Measurements from ENCODE around the gene KRT85. TPM values are rescaled to one million over a fixed set of nuclear protein-coding genes. Genes with fewer than 3 reads are reported as not detected.

The KRT85 gene
- total RNA-seq, 2 experiments from 2014 or later, result not detected

DNA sequence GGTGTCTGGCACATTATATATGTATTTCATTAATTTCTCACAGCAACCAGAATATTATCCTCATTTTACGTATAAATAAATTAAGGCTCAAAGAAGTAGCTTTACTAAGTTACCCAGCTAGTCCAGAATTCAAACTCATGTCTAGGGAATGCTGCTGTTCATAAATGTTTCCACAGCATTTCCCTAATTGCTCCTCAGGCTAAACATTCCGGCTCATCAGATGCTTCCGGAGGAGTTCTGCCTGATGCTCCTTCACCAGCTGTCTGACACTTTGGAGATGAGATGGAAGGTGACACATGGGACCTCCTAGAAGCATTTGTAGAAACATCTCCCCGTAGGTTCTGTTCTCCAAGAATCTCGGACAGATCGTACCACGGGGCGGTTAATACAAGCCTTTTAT, 12.1 kb downstream of the KRT85 start:
- H4K20me1 ChIP-seq (ENCODE audit: insufficient read depth, low read length), result no peaks in the 10 kb centered on the region
- BruUV-seq (replicated peaks), result no TSS peak
- H3K27ac ChIP-seq (ENCODE audit: low read depth, low read length, poor library complexity, severe bottlenecking), result no peak overlapping the region
- H3K79me2 ChIP-seq (ENCODE audit: insufficient read depth, low read depth, low read length), result no peaks in the 10 kb centered on the region
- CTCF ChIA-PET (ENCODE audit: unreplicated experiment), result no interaction called here
- intact Hi-C loops (cut with micrococcal nuclease; ENCODE audit: unreplicated experiment), result no loop called here
- no peaks in the 10 kb centered on the region for H3K9me3 ChIP-seq (ENCODE audit: low read length)
- H3K9me2 ChIP-seq (ENCODE audit: insufficient read depth, low read length), result no peaks in the 10 kb centered on the region
- POLR2A ChIA-PET, result interaction anchor here (0.6 kb wide), 1 partner anchor 44 kb away, joined by 3 read pairs; no protein-coding TSS in a partner anchor
- no peak overlapping the region for H3K4me2 ChIP-seq (ENCODE audit: low read length)
- DNase-seq (ENCODE audit: low spot score), result no peak
- no peak overlapping the region for H2AFZ ChIP-seq (ENCODE audit: low read length)
- H3K4me1 ChIP-seq (ENCODE audit: insufficient read depth, low read length, poor library complexity, severe bottlenecking), result peaks cover 34% of the 10 kb centered on the region
- TF ChIP-seq, protein P1, sequence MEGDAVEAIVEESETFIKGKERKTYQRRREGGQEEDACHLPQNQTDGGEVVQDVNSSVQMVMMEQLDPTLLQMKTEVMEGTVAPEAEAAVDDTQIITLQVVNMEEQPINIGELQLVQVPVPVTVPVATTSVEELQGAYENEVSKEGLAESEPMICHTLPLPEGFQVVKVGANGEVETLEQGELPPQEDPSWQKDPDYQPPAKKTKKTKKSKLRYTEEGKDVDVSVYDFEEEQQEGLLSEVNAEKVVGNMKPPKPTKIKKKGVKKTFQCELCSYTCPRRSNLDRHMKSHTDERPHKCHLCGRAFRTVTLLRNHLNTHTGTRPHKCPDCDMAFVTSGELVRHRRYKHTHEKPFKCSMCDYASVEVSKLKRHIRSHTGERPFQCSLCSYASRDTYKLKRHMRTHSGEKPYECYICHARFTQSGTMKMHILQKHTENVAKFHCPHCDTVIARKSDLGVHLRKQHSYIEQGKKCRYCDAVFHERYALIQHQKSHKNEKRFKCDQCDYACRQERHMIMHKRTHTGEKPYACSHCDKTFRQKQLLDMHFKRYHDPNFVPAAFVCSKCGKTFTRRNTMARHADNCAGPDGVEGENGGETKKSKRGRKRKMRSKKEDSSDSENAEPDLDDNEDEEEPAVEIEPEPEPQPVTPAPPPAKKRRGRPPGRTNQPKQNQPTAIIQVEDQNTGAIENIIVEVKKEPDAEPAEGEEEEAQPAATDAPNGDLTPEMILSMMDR (conservative IDR thresholded peaks at IDR 0.05; ENCODE audit: low read length), result no peak
- no peak for TF ChIP-seq EZH2phosphoT487 (IDR thresholded peaks at IDR 0.05; ENCODE audit: borderline replicate concordance, low read depth, low read length)
- H3K4me3 ChIP-seq (ENCODE audit: low read depth, low read length, poor library complexity, severe bottlenecking), result no peak overlapping the region
- no peaks in the 10 kb centered on the region for H3K36me3 ChIP-seq (ENCODE audit: insufficient read depth, low read length)

- H3K4me3 ChIP-seq (ENCODE audit: low read depth, low read length, poor library complexity, severe bottlenecking), result no peak overlapping the region
- BruUV-seq (replicated peaks), result no TSS peak
- ChIA-PET CTCF (ENCODE audit: unreplicated experiment) (no interaction called here), POLR2A (interaction anchor here (0.8 kb wide), 1 partner anchor 16 kb away, joined by 3 read pairs; no protein-coding TSS in a partner anchor)
- H3K4me1 ChIP-seq (ENCODE audit: insufficient read depth, low read length, poor library complexity, severe bottlenecking), result peaks cover 25% of the 10 kb centered on the region
- no peak overlapping the region for H2AFZ ChIP-seq (ENCODE audit: low read length)
- no peak overlapping the region for H3K27ac ChIP-seq (ENCODE audit: low read depth, low read length, poor library complexity, severe bottlenecking)
- H3K36me3 ChIP-seq (ENCODE audit: insufficient read depth, low read length), result no peaks in the 10 kb centered on the region
- H3K9me2 ChIP-seq (ENCODE audit: insufficient read depth, low read length), result no peaks in the 10 kb centered on the region
- H4K20me1 ChIP-seq (ENCODE audit: insufficient read depth, low read length), result no peaks in the 10 kb centered on the region
- no peaks in the 10 kb centered on the region for H3K79me2 ChIP-seq (ENCODE audit: insufficient read depth, low read depth, low read length)
- no peaks in the 10 kb centered on the region for H3K9me3 ChIP-seq (ENCODE audit: low read length)
- intact Hi-C loops (cut with micrococcal nuclease; ENCODE audit: unreplicated experiment), result no loop called here
- DNase-seq (ENCODE audit: low spot score), result no peak
- TF ChIP-seq, protein P1 (conservative IDR thresholded peaks at IDR 0.05; ENCODE audit: low read length), result no peak
- no peak for TF ChIP-seq EZH2phosphoT487 (IDR thresholded peaks at IDR 0.05; ENCODE audit: borderline replicate concordance, low read depth, low read length)
- H3K4me2 ChIP-seq (ENCODE audit: low read length), result no peak overlapping the region
Measured at GRCh38 chr12:52354200-52354599, 13.1 kb downstream of the KRT85 start.

- Histone ChIP-seq H4K20me1 (ENCODE audit: insufficient read depth, low read length) (no peaks in the 10 kb centered on the region), H3K9me2 (ENCODE audit: insufficient read depth, low read length) (no peaks in the 10 kb centered on the region), H3K4me2 (ENCODE audit: low read length) (no peak overlapping the region), H3K9me3 (ENCODE audit: low read length) (no peaks in the 10 kb centered on the region), H3K36me3 (ENCODE audit: insufficient read depth, low read length) (no peaks in the 10 kb centered on the region), H3K4me3 (ENCODE audit: low read depth, low read length, poor library complexity, severe bottlenecking) (no peak overlapping the region), H3K79me2 (ENCODE audit: insufficient read depth, low read depth, low read length) (no peaks in the 10 kb centered on the region), H3K4me1 (ENCODE audit: insufficient read depth, low read length, poor library complexity, severe bottlenecking) (peaks cover 20% of the 10 kb centered on the region), H3K27ac (ENCODE audit: low read depth, low read length, poor library complexity, severe bottlenecking) (no peak overlapping the region), H2AFZ (ENCODE audit: low read length) (no peak overlapping the region)
- intact Hi-C loops (cut with micrococcal nuclease; ENCODE audit: unreplicated experiment), result no loop called here
- no TSS peak for BruUV-seq (replicated peaks)
- ChIA-PET CTCF (ENCODE audit: unreplicated experiment) (no interaction called here), POLR2A (interaction anchor here (0.8 kb wide), 1 partner anchor 16 kb away, joined by 3 read pairs; no protein-coding TSS in a partner anchor)
- TF ChIP-seq, protein P1 (conservative IDR thresholded peaks at IDR 0.05; ENCODE audit: low read length), result no peak
- TF ChIP-seq EZH2phosphoT487 (IDR thresholded peaks at IDR 0.05; ENCODE audit: borderline replicate concordance, low read depth, low read length), result no peak
- no peak for DNase-seq (ENCODE audit: low spot score)
Measured at GRCh38 chr12:52353766-52354165, 13.5 kb downstream of the KRT85 start.
